Keratinocyte (primary cell): Measurements from ENCODE around the gene TRIM9. TPM values are rescaled to one million over a fixed set of nuclear protein-coding genes. Genes with fewer than 3 reads are reported as not detected.

ENCODE experiments used
- DNase-seq: peaks from one replicate; pipeline ENCODE4 v3.0.0-alpha.2; 2011; ENCODE audit warnings: low read depth, missing footprints, low spot score
- FAIRE-seq: peaks from 2 replicates; lab custom pipeline; 2011; peaks lifted over from hg19 to GRCh38; lab: Jason Lieb, UNC
- H2AFZ ChIP-seq: 2 replicates; pipeline ENCODE4 v1.6.0; 2012; ENCODE audit warnings: low read length, control low read depth, inconsistent platforms; ENCODE audit not compliant: control insufficient read depth
- H3K27ac ChIP-seq: 2 replicates; pipeline ENCODE4 v1.5.1; 2011; ENCODE audit warnings: low read length; ENCODE audit not compliant: control insufficient read depth, insufficient read depth
- H3K27me3 ChIP-seq: 3 replicates; pipeline ENCODE4 v1.6.0; 2011; ENCODE audit warnings: low read length; ENCODE audit not compliant: control insufficient read depth, insufficient read depth; ENCODE audit errors: extremely low read depth
- H3K36me3 ChIP-seq, 2 experiments: 2 replicates in 1 of 2; 3 replicates in 1 of 2; pipeline ENCODE4 v1.5.1; 2011; ENCODE audit warnings: low read length in 2 of 2, mild to moderate bottlenecking in 1 of 2; ENCODE audit not compliant: control insufficient read depth in 2 of 2, insufficient read depth in 2 of 2; ENCODE audit errors: extremely low read depth in 1 of 2
- H3K4me1 ChIP-seq: 3 replicates; pipeline ENCODE4 v1.5.1; 2011; ENCODE audit warnings: low read length; ENCODE audit not compliant: control insufficient read depth, insufficient read depth; ENCODE audit errors: extremely low read depth
- H3K4me2 ChIP-seq: 3 replicates; pipeline ENCODE4 v1.6.0; 2011; ENCODE audit warnings: low read depth, low read length; ENCODE audit not compliant: control insufficient read depth, insufficient read depth; ENCODE audit errors: extremely low read depth
- H3K4me3 ChIP-seq, 3 experiments: fragments of 200-600 bp in 1 of 3; sonication (generic) in 1 of 3; 2 replicates in 2 of 3; 3 replicates in 1 of 3; pipeline ENCODE4 v1.5.1; 2011 to 2016; ENCODE audit warnings: low read length in 3 of 3, mild to moderate bottlenecking in 3 of 3, control low read depth in 2 of 3, inconsistent platforms in 1 of 3, low read depth in 1 of 3, mixed read lengths in 1 of 3, mixed run types in 1 of 3, moderate library complexity in 1 of 3; ENCODE audit not compliant: control insufficient read depth in 2 of 3, insufficient read depth in 2 of 3; ENCODE audit errors: extremely low read depth in 1 of 3
- H3K79me2 ChIP-seq: 2 replicates; pipeline ENCODE4 v1.6.0; 2012; ENCODE audit warnings: low read length; ENCODE audit not compliant: control insufficient read depth, insufficient read depth
- H3K9ac ChIP-seq: 3 replicates; pipeline ENCODE4 v1.6.0; 2011; ENCODE audit warnings: low read length; ENCODE audit not compliant: control insufficient read depth, insufficient read depth; ENCODE audit errors: extremely low read depth
- H3K9me1 ChIP-seq: 3 replicates; pipeline ENCODE4 v1.6.0; 2011; ENCODE audit warnings: low read length; ENCODE audit not compliant: control insufficient read depth, insufficient read depth; ENCODE audit errors: extremely low read depth
- H3K9me3 ChIP-seq: 2 replicates; pipeline ENCODE4 v1.5.1; 2012; ENCODE audit warnings: low read depth, low read length; ENCODE audit not compliant: control insufficient read depth
- H4K20me1 ChIP-seq: 3 replicates; pipeline ENCODE4 v1.6.0; 2011; ENCODE audit warnings: low read length; ENCODE audit not compliant: control insufficient read depth, insufficient read depth; ENCODE audit errors: extremely low read depth
- EZH2 ChIP-seq: IDR thresholded peaks from one replicate; pipeline ENCODE4 v1.6.1; 2012; ENCODE audit warnings: inconsistent platforms, mild to moderate bottlenecking, low read length, moderate library complexity
- dilution Hi-C: fragments of 300-500 bp; cut with MboI; formaldehyde crosslinking; loops from one replicate; pipeline ENCODE4 v1.7.0; 2020; ENCODE audit warnings: low sequenced_read_pairs; ENCODE audit not compliant: extremely low pct_ligation_motif_present
- polyA minus RNA-seq, 3 experiments: library from RNA; depleted of rRNA, polyadenylated mRNA; stranded (reverse); fragments of >200 nt; gene quantifications; 1 replicate in 1 of 3; 2 replicates in 1 of 3; 3 replicates in 1 of 3; pipeline ENCODE4 v1.2.3, GENCODE V29; 2011
- polyA plus RNA-seq, 5 experiments: library from polyadenylated mRNA; depleted of rRNA in 3 of 5; stranded (reverse) in 3 of 5; stranded (forward) in 1 of 5; unstranded in 1 of 5; fragments of >200 nt; gene quantifications; 1 replicate in 1 of 5; 2 replicates in 3 of 5; 3 replicates in 1 of 5; pipeline versions ENCODE4 v1.2.1 to v1.2.3, GENCODE V29; 2011 to 2012; ENCODE audit warnings: missing spikeins in 2 of 5, low read depth in 1 of 5, low replicate concordance in 1 of 5
- TF ChIP-seq, protein P1 (sequence below), 3 experiments: IDR thresholded peaks in 1 of 3; conservative IDR thresholded peaks in 1 of 3; optimal IDR thresholded peaks in 1 of 3; 2 replicates in 2 of 3; 3 replicates in 1 of 3; pipeline versions ENCODE3 to v1.5.1; 2011; ENCODE audit warnings: low read length in 3 of 3, mild to moderate bottlenecking in 3 of 3, moderate library complexity in 2 of 3, control low read depth in 1 of 3, inconsistent platforms in 1 of 3; ENCODE audit not compliant: insufficient read depth in 2 of 3; ENCODE audit errors: extremely low read depth in 1 of 3

TRIM9 gene
- 0.03 to 0.09 TPM (median 0.04 TPM) in 3 replicates for polyA plus RNA-seq
- not detected for polyA plus RNA-seq (2011; ENCODE audit: low read depth)
- 0.02 and 0.03 TPM in 2 replicates for polyA plus RNA-seq (2011; cell fraction: cytosol; rRNA removed)
- polyA plus RNA-seq (2011; cell fraction: nucleus; rRNA removed), result 0.05 TPM in 1 of 2 replicates, not detected in the other
- 0.02 and 0.04 TPM in 2 replicates for polyA plus RNA-seq (2012; ENCODE audit: low replicate concordance)
- 0.16 to 0.20 TPM in 2 of 3 replicates, not detected in the other for polyA minus RNA-seq
- not detected for polyA minus RNA-seq (2011; cell fraction: cytosol; rRNA and poly(A)+ RNA removed)
- polyA minus RNA-seq (2011; cell fraction: nucleus; rRNA and poly(A)+ RNA removed), result not detected in 2 replicates

DNA sequence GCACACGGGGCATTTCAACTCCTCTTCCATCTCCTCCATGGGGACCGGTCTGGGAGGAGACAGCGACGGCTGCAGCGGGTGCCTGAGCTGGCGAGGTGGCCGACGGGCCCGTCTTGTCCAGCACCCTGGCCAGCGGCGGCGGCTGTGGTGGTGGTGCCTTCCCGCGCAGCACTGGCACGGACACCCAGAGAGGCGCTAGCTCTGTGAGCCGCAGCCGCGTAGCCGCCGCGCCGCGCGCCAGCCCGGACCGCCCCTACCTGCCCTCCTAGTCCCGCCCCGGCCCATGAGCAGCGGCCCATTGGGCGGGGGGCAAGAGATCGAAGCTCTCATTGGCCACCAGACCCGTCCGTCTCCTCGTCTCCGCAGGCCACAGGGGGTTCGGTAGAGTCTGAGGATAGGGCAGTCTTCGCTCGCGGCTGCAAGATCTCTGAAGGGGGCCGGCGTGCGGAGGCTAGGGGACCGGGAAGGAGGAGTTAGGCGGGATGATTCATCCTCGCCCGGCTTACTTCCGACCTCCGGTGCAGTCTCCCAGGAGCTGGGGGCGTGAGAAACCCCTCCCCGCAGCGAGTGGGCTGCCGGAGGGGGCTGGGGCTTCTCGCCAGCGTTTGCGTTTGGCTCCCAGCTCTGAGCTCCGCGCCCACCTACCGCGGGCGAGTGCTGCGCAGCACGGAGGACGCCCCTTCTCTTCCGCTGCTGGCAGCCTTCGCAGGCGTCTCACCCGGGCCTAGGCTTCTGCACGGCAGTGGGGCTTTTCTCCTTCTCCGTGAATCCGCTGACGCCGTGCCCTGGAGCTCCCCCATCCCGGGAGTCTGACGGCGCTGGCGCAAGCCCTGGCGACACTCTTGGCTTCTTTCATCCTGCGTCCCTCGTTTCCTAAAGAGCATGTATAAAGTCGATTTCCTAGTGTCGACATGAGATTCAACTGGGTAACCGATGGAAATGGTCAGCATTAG is at the start of gene TRIM9:
Gene TRIM9 (minus strand): TSS at position 205 of the 953 bp plus-strand sequence. CDS start 166 bp downstream, at position 39.
- FAIRE-seq (no peak), DNase-seq (peak; percentile 75)
- peaks cover 31% of the 10 kb centered on the region for H3K27me3 ChIP-seq
- no peaks in the 10 kb centered on the region for H3K9me1 ChIP-seq
- peak within 1 kb of the TSS; percentile 93 for H3K4me2 ChIP-seq
- H3K9ac ChIP-seq, result peak within 1 kb of the TSS; percentile 50
- H4K20me1 ChIP-seq, result peaks cover 4% of the 10 kb centered on the region
- peak within 1 kb of the TSS; percentile 86 for H2AFZ ChIP-seq
- H3K79me2 ChIP-seq, result no peaks in the 10 kb centered on the region
- dilution Hi-C loops, result no loop called here
- no peak for TF ChIP-seq EZH2
- TF ChIP-seq, protein P1, sequence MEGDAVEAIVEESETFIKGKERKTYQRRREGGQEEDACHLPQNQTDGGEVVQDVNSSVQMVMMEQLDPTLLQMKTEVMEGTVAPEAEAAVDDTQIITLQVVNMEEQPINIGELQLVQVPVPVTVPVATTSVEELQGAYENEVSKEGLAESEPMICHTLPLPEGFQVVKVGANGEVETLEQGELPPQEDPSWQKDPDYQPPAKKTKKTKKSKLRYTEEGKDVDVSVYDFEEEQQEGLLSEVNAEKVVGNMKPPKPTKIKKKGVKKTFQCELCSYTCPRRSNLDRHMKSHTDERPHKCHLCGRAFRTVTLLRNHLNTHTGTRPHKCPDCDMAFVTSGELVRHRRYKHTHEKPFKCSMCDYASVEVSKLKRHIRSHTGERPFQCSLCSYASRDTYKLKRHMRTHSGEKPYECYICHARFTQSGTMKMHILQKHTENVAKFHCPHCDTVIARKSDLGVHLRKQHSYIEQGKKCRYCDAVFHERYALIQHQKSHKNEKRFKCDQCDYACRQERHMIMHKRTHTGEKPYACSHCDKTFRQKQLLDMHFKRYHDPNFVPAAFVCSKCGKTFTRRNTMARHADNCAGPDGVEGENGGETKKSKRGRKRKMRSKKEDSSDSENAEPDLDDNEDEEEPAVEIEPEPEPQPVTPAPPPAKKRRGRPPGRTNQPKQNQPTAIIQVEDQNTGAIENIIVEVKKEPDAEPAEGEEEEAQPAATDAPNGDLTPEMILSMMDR (optimal IDR thresholded peaks at IDR 0.05 in 1 of 3, IDR thresholded peaks at IDR 0.05 in 1 of 3, conservative IDR thresholded peaks at IDR 0.05 in 1 of 3; ENCODE audit: extremely low read depth in 1 of 3, insufficient read depth in 2 of 3, low read length in 3 of 3), result peak in 1 of 3 experiments; percentile 13
- peak within 1 kb of the TSS; percentile 38 to 74 (median 65) for H3K4me3 ChIP-seq
- no peak within 1 kb of the TSS for H3K27ac ChIP-seq
- H3K4me1 ChIP-seq, result peaks cover 18% of the 10 kb centered on the region
- no peaks in the 10 kb centered on the region for H3K36me3 ChIP-seq
- no peaks in the 10 kb centered on the region for H3K9me3 ChIP-seq

DNA sequence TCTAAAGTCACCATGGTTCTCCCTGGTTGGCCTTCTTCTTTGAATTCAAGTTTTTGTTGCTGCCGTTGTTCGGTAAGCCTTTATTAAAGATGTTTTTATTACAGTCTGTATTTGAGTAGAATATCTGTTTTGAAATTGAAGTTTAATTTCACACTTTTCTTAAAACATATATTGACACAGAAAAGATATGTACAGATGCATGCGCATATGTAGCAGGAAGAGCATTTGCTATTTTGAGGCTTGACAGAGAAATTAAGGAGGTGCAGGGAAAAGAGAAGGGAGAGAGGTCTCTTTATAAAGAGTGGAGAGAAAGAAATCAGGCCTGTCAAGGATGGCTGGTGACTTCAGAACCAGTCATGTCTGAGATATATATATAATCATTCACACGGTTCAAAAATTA is 46.0 kb upstream of the TRIM9 start:
- H4K20me1 ChIP-seq, result no peaks in the 10 kb centered on the region
- dilution Hi-C loops, result no loop called here
- no peak overlapping the region for H3K27ac ChIP-seq
- no peak overlapping the region for H3K4me3 ChIP-seq
- no peaks in the 10 kb centered on the region for H3K36me3 ChIP-seq
- DNase-seq (no peak), FAIRE-seq (no peak)
- H2AFZ ChIP-seq, result no peak overlapping the region
- no peaks in the 10 kb centered on the region for H3K27me3 ChIP-seq
- H3K9ac ChIP-seq, result no peak overlapping the region
- no peak overlapping the region for H3K4me2 ChIP-seq
- no peaks in the 10 kb centered on the region for H3K9me3 ChIP-seq
- H3K9me1 ChIP-seq, result no peaks in the 10 kb centered on the region
- H3K4me1 ChIP-seq, result no peaks in the 10 kb centered on the region
- H3K79me2 ChIP-seq, result no peaks in the 10 kb centered on the region
- TF ChIP-seq EZH2, result no peak
- TF ChIP-seq, protein P1 (optimal IDR thresholded peaks at IDR 0.05 in 1 of 3, IDR thresholded peaks at IDR 0.05 in 1 of 3, conservative IDR thresholded peaks at IDR 0.05 in 1 of 3; ENCODE audit: extremely low read depth in 1 of 3, insufficient read depth in 2 of 3, low read length in 3 of 3), result no peak
